ENCODE measurements around the gene PERM1.

The PERM1 gene

GRCh38 chr1:983798-984475 lies 2.0 kb upstream of the PERM1 start:
- Histone ChIP-seq H3K36me3 (replicated peaks) (no peaks in the 10 kb centered on the region), H3K27ac (no peak overlapping the region), H3K27me3 (replicated peaks) (peaks cover 3% of the 10 kb centered on the region), H3K4me3 (ENCODE audit: low read depth, low read length) (peak overlapping the region; percentile 9)
- TF ChIP-seq CTCF (IDR thresholded peaks at IDR 0.05; ENCODE audit: low read depth, low read length, missing control alignments): peak; percentile 82
- no peak for DNase-seq
- in situ Hi-C loops (cut with HindIII; ENCODE audit: low pct_ligation_motif_present, low sequenced_read_pairs): no loop called here

- H3K36me3 ChIP-seq (replicated peaks): no peaks in the 10 kb centered on the region
- no peak for DNase-seq
- TF ChIP-seq CTCF (IDR thresholded peaks at IDR 0.05; ENCODE audit: low read depth, low read length, missing control alignments): no peak
- H3K27ac ChIP-seq: no peak overlapping the region
- peaks cover 3% of the 10 kb centered on the region for H3K27me3 ChIP-seq (replicated peaks)
- in situ Hi-C loops (cut with HindIII; ENCODE audit: low pct_ligation_motif_present, low sequenced_read_pairs): no loop called here
- no peak overlapping the region for H3K4me3 ChIP-seq (ENCODE audit: low read depth, low read length)
These were observed 1.0 kb upstream of the PERM1 start for GRCh38 chr1:982765-983436.

- Histone ChIP-seq H3K27me3 (replicated peaks) (peaks cover 3% of the 10 kb centered on the region), H3K36me3 (replicated peaks) (no peaks in the 10 kb centered on the region), H3K27ac (no peak overlapping the region), H3K4me3 (ENCODE audit: low read depth, low read length) (no peak overlapping the region)
- no peak for TF ChIP-seq CTCF (IDR thresholded peaks at IDR 0.05; ENCODE audit: low read depth, low read length, missing control alignments)
- in situ Hi-C loops (cut with HindIII; ENCODE audit: low pct_ligation_motif_present, low sequenced_read_pairs): no loop called here
- DNase-seq: no peak
These were observed 370 bp downstream of the PERM1 start for GRCh38 chr1:981491-981954.

- H3K36me3 ChIP-seq (replicated peaks): no peaks in the 10 kb centered on the region
- H3K27ac ChIP-seq: no peak overlapping the region
- DNase-seq: no peak
- no peak overlapping the region for H3K4me3 ChIP-seq (ENCODE audit: low read depth, low read length)
- H3K27me3 ChIP-seq (replicated peaks): peaks cover 3% of the 10 kb centered on the region
- in situ Hi-C loops (cut with HindIII; ENCODE audit: low pct_ligation_motif_present, low sequenced_read_pairs): no loop called here
- no peak for TF ChIP-seq CTCF (IDR thresholded peaks at IDR 0.05; ENCODE audit: low read depth, low read length, missing control alignments)
These were observed 1.1 kb downstream of the PERM1 start for GRCh38 chr1:980602-981395.

GRCh38 chr1:980137-980571 lies 1.7 kb downstream of the PERM1 start:
- H3K36me3 ChIP-seq (replicated peaks): no peaks in the 10 kb centered on the region
- no peak overlapping the region for H3K4me3 ChIP-seq (ENCODE audit: low read depth, low read length)
- no peak for DNase-seq
- in situ Hi-C loops (cut with HindIII; ENCODE audit: low pct_ligation_motif_present, low sequenced_read_pairs): no loop called here
- TF ChIP-seq CTCF (IDR thresholded peaks at IDR 0.05; ENCODE audit: low read depth, low read length, missing control alignments): no peak
- no peak overlapping the region for H3K27ac ChIP-seq
- peaks cover 3% of the 10 kb centered on the region for H3K27me3 ChIP-seq (replicated peaks)
